Aorta (tissue), 4 donors: Measurements from ENCODE around the gene DHCR7. TPM values are rescaled to one million over a fixed set of nuclear protein-coding genes. Genes with fewer than 3 reads are reported as not detected.

ENCODE experiments used
- microRNA-seq, 2 donors: library from miRNA; unstranded; fragments of <30 nt; microRNA quantifications; one replicate each; pipeline ENCODE4 v1.2.0, GENCODE V29; 2020
- polyA plus RNA-seq, 2 donors: library from polyadenylated mRNA; stranded (reverse); fragments of 200-250 nt; gene quantifications; one replicate each; pipeline ENCODE4 v1.2.3, GENCODE V29; 2013
- total RNA-seq, 2 donors: library from RNA; stranded (reverse); fragmentation: NEBNext Ultra II Directional; extraction: Animal tissue kit (Norgen Biotek cat#: 25700); gene quantifications; one replicate each; pipeline ENCODE4 v1.2.1, GENCODE V29; 2021
- donor health status: healthy with polysubstance abuse.
- donor health status: Bipolar disorder and iron deficiency.
- donor health status: DM: no; HTN: no; CAD: no.
- donor health status: DM: yes; HTN: yes; CAD: no.

DHCR7 gene
- total and polyA plus RNA-seq, 4 donors = 4.2 to 27.8 (median 13.1) TPM

Small RNA genes lying within 50 kb of the gene (microRNA-seq; reads per million reads assigned to microRNA genes)
- 0 to 1.2 reads per million in 2 donors for gene MIR6754

Other genes starting within 250 kb of the DHCR7 start
- under 1 TPM; 0.16 to 0.93 TPM for gene SHANK2, start 195.8 kb downstream of the DHCR7 start, total RNA-seq
- 1 to 10 TPM in 1 of 2 donors, not detected in 1; 4.8 TPM for gene SHANK2, start 195.8 kb downstream of the DHCR7 start, polyA plus RNA-seq
- gene NADSYN1, start 4.8 kb upstream of the DHCR7 start, total RNA-seq = 10 to 100 TPM; 52.1 to 88.3 TPM
- 100 to 1,000 TPM in 1 of 2 donors, 10 to 100 TPM in 1; 22.7 to 137 TPM for gene NADSYN1, start 4.8 kb upstream of the DHCR7 start, polyA plus RNA-seq
- under 1 TPM; 0.39 to 0.63 TPM for gene KRTAP5-7, start 78.9 kb upstream of the DHCR7 start, total RNA-seq
- not detected for gene KRTAP5-7, start 78.9 kb upstream of the DHCR7 start, polyA plus RNA-seq
- under 1 TPM in 1 of 2 donors, not detected in 1; 0.42 TPM for gene KRTAP5-8, start 89.6 kb upstream of the DHCR7 start, total RNA-seq
- not detected for gene KRTAP5-8, start 89.6 kb upstream of the DHCR7 start, polyA plus RNA-seq
- gene KRTAP5-9, start 100.0 kb upstream of the DHCR7 start, total RNA-seq = under 1 TPM in 1 of 2 donors, not detected in 1; 0.57 TPM
- under 1 TPM in 1 of 2 donors, not detected in 1; 0.41 TPM for gene KRTAP5-9, start 100.0 kb upstream of the DHCR7 start, polyA plus RNA-seq
- not detected for gene KRTAP5-10, start 117.2 kb upstream of the DHCR7 start, total RNA-seq
- gene KRTAP5-10, start 117.2 kb upstream of the DHCR7 start, polyA plus RNA-seq = under 1 TPM; 0.15 to 0.75 TPM
- gene KRTAP5-11, start 134.5 kb upstream of the DHCR7 start, total RNA-seq = not detected
- not detected for gene KRTAP5-11, start 134.5 kb upstream of the DHCR7 start, polyA plus RNA-seq